ENCODE data around the gene GALNT11. TPM values are rescaled to one million over a fixed set of nuclear protein-coding genes. Genes with fewer than 3 reads are reported as not detected.
"Not testable (repeated sequence)": the region's sequence is repeated elsewhere in the genome, so short reads cannot be mapped to it uniquely, and the experiment has no call there.

GALNT11 gene
- polyA plus RNA-seq, 1 donor (not counting 4 experiments of a cell fraction or from before 2014, with no cell fraction given), result 42.3 TPM

GRCh38 chr7:152059311-152059710, 33.8 kb downstream of the GALNT11 start:
- TF ChIP-seq CTCF (optimal IDR thresholded peaks at IDR 0.05 in 1 of 3, IDR thresholded peaks at IDR 0.05 in 1 of 3, conservative IDR thresholded peaks at IDR 0.05 in 1 of 3; ENCODE audit: extremely low read depth in 1 of 3, insufficient read depth in 2 of 3, low read length in 3 of 3) (no peak), EZH2 (IDR thresholded peaks at IDR 0.05; ENCODE audit: low read length) (no peak)
- H3K9me1 ChIP-seq (ENCODE audit: control insufficient read depth, extremely low read depth, insufficient read depth, low read length), result no peaks in the 10 kb centered on the region
- H3K79me2 ChIP-seq (ENCODE audit: control insufficient read depth, insufficient read depth, low read length), result no peaks in the 10 kb centered on the region
- no peaks in the 10 kb centered on the region for H3K9me3 ChIP-seq (ENCODE audit: control insufficient read depth, low read depth, low read length)
- no peak overlapping the region for H3K27ac ChIP-seq (ENCODE audit: control insufficient read depth, insufficient read depth, low read length)
- H3K4me1 ChIP-seq (ENCODE audit: control insufficient read depth, extremely low read depth, insufficient read depth, low read length), result no peaks in the 10 kb centered on the region
- no peak overlapping the region for H2AFZ ChIP-seq (ENCODE audit: control insufficient read depth, low read length)
- peaks cover 2% of the 10 kb centered on the region for H4K20me1 ChIP-seq (ENCODE audit: control insufficient read depth, extremely low read depth, insufficient read depth, low read length)
- no peak overlapping the region for H3K9ac ChIP-seq (ENCODE audit: control insufficient read depth, extremely low read depth, insufficient read depth, low read length)
- no peaks in the 10 kb centered on the region for H3K36me3 ChIP-seq (ENCODE audit: control insufficient read depth in 2 of 2, extremely low read depth in 1 of 2, insufficient read depth in 2 of 2, low read length in 2 of 2)
- DNase-seq (ENCODE audit: low read depth, low spot score), result no peak
- FAIRE-seq, result no peak
- no peak overlapping the region for H3K4me2 ChIP-seq (ENCODE audit: control insufficient read depth, extremely low read depth, insufficient read depth, low read depth, low read length)
- dilution Hi-C loops (cut with MboI; ENCODE audit: extremely low pct_ligation_motif_present, low sequenced_read_pairs), result no loop called here
- no peaks in the 10 kb centered on the region for H3K27me3 ChIP-seq (ENCODE audit: control insufficient read depth, extremely low read depth, insufficient read depth, low read length)
- H3K4me3 ChIP-seq (ENCODE audit: control insufficient read depth in 2 of 3, extremely low read depth in 1 of 3, insufficient read depth in 2 of 3, low read depth in 1 of 3, low read length in 3 of 3), result no peak overlapping the region

- H4K20me1 ChIP-seq (ENCODE audit: control insufficient read depth, extremely low read depth, insufficient read depth, low read length); H3K9me1 ChIP-seq (ENCODE audit: control insufficient read depth, extremely low read depth, insufficient read depth, low read length); H3K79me2 ChIP-seq (ENCODE audit: control insufficient read depth, insufficient read depth, low read length); H2AFZ ChIP-seq (ENCODE audit: control insufficient read depth, low read length); H3K4me3 ChIP-seq (ENCODE audit: control insufficient read depth in 2 of 3, extremely low read depth in 1 of 3, insufficient read depth in 2 of 3, low read depth in 1 of 3, low read length in 3 of 3); H3K36me3 ChIP-seq (ENCODE audit: control insufficient read depth in 2 of 2, extremely low read depth in 1 of 2, insufficient read depth in 2 of 2, low read length in 2 of 2); FAIRE-seq; H3K9me3 ChIP-seq (ENCODE audit: control insufficient read depth, low read depth, low read length); H3K4me2 ChIP-seq (ENCODE audit: control insufficient read depth, extremely low read depth, insufficient read depth, low read depth, low read length); dilution Hi-C loops (cut with MboI; ENCODE audit: extremely low pct_ligation_motif_present, low sequenced_read_pairs); H3K4me1 ChIP-seq (ENCODE audit: control insufficient read depth, extremely low read depth, insufficient read depth, low read length); H3K27ac ChIP-seq (ENCODE audit: control insufficient read depth, insufficient read depth, low read length); DNase-seq (ENCODE audit: low read depth, low spot score); H3K27me3 ChIP-seq (ENCODE audit: control insufficient read depth, extremely low read depth, insufficient read depth, low read length); H3K9ac ChIP-seq (ENCODE audit: control insufficient read depth, extremely low read depth, insufficient read depth, low read length): not testable (repeated sequence)
These were observed 35.6 kb downstream of the GALNT11 start for GRCh38 chr7:152061086-152061485.

GRCh38 chr7:152063192-152063591, 37.7 kb downstream of the GALNT11 start:
- H3K9ac ChIP-seq (ENCODE audit: control insufficient read depth, extremely low read depth, insufficient read depth, low read length); dilution Hi-C loops (cut with MboI; ENCODE audit: extremely low pct_ligation_motif_present, low sequenced_read_pairs); H3K79me2 ChIP-seq (ENCODE audit: control insufficient read depth, insufficient read depth, low read length); H3K36me3 ChIP-seq (ENCODE audit: control insufficient read depth in 2 of 2, extremely low read depth in 1 of 2, insufficient read depth in 2 of 2, low read length in 2 of 2); H3K4me3 ChIP-seq (ENCODE audit: control insufficient read depth in 2 of 3, extremely low read depth in 1 of 3, insufficient read depth in 2 of 3, low read depth in 1 of 3, low read length in 3 of 3); H3K9me3 ChIP-seq (ENCODE audit: control insufficient read depth, low read depth, low read length); FAIRE-seq; H3K4me2 ChIP-seq (ENCODE audit: control insufficient read depth, extremely low read depth, insufficient read depth, low read depth, low read length); H4K20me1 ChIP-seq (ENCODE audit: control insufficient read depth, extremely low read depth, insufficient read depth, low read length); DNase-seq (ENCODE audit: low read depth, low spot score); H3K27me3 ChIP-seq (ENCODE audit: control insufficient read depth, extremely low read depth, insufficient read depth, low read length); H3K9me1 ChIP-seq (ENCODE audit: control insufficient read depth, extremely low read depth, insufficient read depth, low read length); H2AFZ ChIP-seq (ENCODE audit: control insufficient read depth, low read length); H3K4me1 ChIP-seq (ENCODE audit: control insufficient read depth, extremely low read depth, insufficient read depth, low read length); H3K27ac ChIP-seq (ENCODE audit: control insufficient read depth, insufficient read depth, low read length): not testable (repeated sequence)

GRCh38 chr7:152063821-152064220, 38.3 kb downstream of the GALNT11 start:
- H3K27me3 ChIP-seq (ENCODE audit: control insufficient read depth, extremely low read depth, insufficient read depth, low read length); dilution Hi-C loops (cut with MboI; ENCODE audit: extremely low pct_ligation_motif_present, low sequenced_read_pairs); FAIRE-seq; H3K79me2 ChIP-seq (ENCODE audit: control insufficient read depth, insufficient read depth, low read length); H3K4me3 ChIP-seq (ENCODE audit: control insufficient read depth in 2 of 3, extremely low read depth in 1 of 3, insufficient read depth in 2 of 3, low read depth in 1 of 3, low read length in 3 of 3); H3K9me3 ChIP-seq (ENCODE audit: control insufficient read depth, low read depth, low read length); H2AFZ ChIP-seq (ENCODE audit: control insufficient read depth, low read length); H3K4me2 ChIP-seq (ENCODE audit: control insufficient read depth, extremely low read depth, insufficient read depth, low read depth, low read length); H3K9ac ChIP-seq (ENCODE audit: control insufficient read depth, extremely low read depth, insufficient read depth, low read length); H3K36me3 ChIP-seq (ENCODE audit: control insufficient read depth in 2 of 2, extremely low read depth in 1 of 2, insufficient read depth in 2 of 2, low read length in 2 of 2); H3K9me1 ChIP-seq (ENCODE audit: control insufficient read depth, extremely low read depth, insufficient read depth, low read length); H3K27ac ChIP-seq (ENCODE audit: control insufficient read depth, insufficient read depth, low read length); H4K20me1 ChIP-seq (ENCODE audit: control insufficient read depth, extremely low read depth, insufficient read depth, low read length); DNase-seq (ENCODE audit: low read depth, low spot score); H3K4me1 ChIP-seq (ENCODE audit: control insufficient read depth, extremely low read depth, insufficient read depth, low read length): not testable (repeated sequence)
